ENCODE data around the gene DNAH7.
"Not testable (repeated sequence)": the region's sequence is repeated elsewhere in the genome, so short reads cannot be mapped to it uniquely, and the experiment has no call there.

The DNAH7 gene

GRCh38 chr2:196068271-196069209 lies at the start of gene DNAH7:
Gene DNAH7, minus strand, starts transcription at chr2:196068837. Its CDS starts 126 bp downstream, at chr2:196068711.
- DNase-seq: peak; percentile 71 to 82

GRCh38 chr2:196117214-196117705 lies 48.6 kb upstream of the DNAH7 start:
- DNase-seq: no peak

- DNase-seq: no peak
Observed at GRCh38 chr2:196113061-196113974, 44.7 kb upstream of the DNAH7 start.

GRCh38 chr2:196112418-196113034 lies 43.9 kb upstream of the DNAH7 start:
- DNase-seq: no peak

GRCh38 chr2:196108604-196109003 lies 40.0 kb upstream of the DNAH7 start:
- DNase-seq: no peak

GRCh38 chr2:196105951-196106350 lies 37.3 kb upstream of the DNAH7 start:
- no peak for DNase-seq

GRCh38 chr2:196104066-196104465 lies 35.4 kb upstream of the DNAH7 start:
- DNase-seq: no peak

- DNase-seq: no peak
Observed at GRCh38 chr2:196103626-196104025, 35.0 kb upstream of the DNAH7 start.

- no peak for DNase-seq
Observed at GRCh38 chr2:196101325-196101991, 32.8 kb upstream of the DNAH7 start.

GRCh38 chr2:196099916-196100315 lies 31.3 kb upstream of the DNAH7 start:
- no peak for DNase-seq

- DNase-seq: no peak
Observed at GRCh38 chr2:196097864-196098660, 29.4 kb upstream of the DNAH7 start.

- no peak for DNase-seq
Observed at GRCh38 chr2:196096982-196097745, 28.5 kb upstream of the DNAH7 start.

- no peak for DNase-seq
Observed at GRCh38 chr2:196096264-196096663, 27.6 kb upstream of the DNAH7 start.

- not testable (repeated sequence) for DNase-seq
Observed at GRCh38 chr2:196089448-196089847, 20.8 kb upstream of the DNAH7 start.

- no peak for DNase-seq
Observed at GRCh38 chr2:196088203-196088602, 19.6 kb upstream of the DNAH7 start.

GRCh38 chr2:196086517-196087368 lies 18.1 kb upstream of the DNAH7 start:
- DNase-seq: no peak

GRCh38 chr2:196083601-196084000 lies 15.0 kb upstream of the DNAH7 start:
- no peak for DNase-seq

- no peak for DNase-seq
Observed at GRCh38 chr2:196080526-196080925, 11.9 kb upstream of the DNAH7 start.

- DNase-seq: no peak
Observed at GRCh38 chr2:196079052-196079451, 10.4 kb upstream of the DNAH7 start.

- DNase-seq: no peak
Observed at GRCh38 chr2:196077821-196078220, 9.2 kb upstream of the DNAH7 start.
